HG02885 (cell line): ENCODE measurements around the gene VDAC2.
A peak's percentile ranks its signal among the peaks of the same experiment; 100 is the strongest.
"Not testable (repeated sequence)": the region's sequence is repeated elsewhere in the genome, so short reads cannot be mapped to it uniquely, and the experiment has no call there.

ENCODE experiments used
- ATAC-seq: cut with Tn5 transposase; IDR thresholded peaks from one replicate; pipeline ENCODE4 v1.9.1; 2021; ENCODE audit warnings: mild to moderate bottlenecking; ENCODE audit not compliant: unreplicated experiment, poor library complexity

VDAC2 gene, protein sequence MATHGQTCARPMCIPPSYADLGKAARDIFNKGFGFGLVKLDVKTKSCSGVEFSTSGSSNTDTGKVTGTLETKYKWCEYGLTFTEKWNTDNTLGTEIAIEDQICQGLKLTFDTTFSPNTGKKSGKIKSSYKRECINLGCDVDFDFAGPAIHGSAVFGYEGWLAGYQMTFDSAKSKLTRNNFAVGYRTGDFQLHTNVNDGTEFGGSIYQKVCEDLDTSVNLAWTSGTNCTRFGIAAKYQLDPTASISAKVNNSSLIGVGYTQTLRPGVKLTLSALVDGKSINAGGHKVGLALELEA

DNA sequence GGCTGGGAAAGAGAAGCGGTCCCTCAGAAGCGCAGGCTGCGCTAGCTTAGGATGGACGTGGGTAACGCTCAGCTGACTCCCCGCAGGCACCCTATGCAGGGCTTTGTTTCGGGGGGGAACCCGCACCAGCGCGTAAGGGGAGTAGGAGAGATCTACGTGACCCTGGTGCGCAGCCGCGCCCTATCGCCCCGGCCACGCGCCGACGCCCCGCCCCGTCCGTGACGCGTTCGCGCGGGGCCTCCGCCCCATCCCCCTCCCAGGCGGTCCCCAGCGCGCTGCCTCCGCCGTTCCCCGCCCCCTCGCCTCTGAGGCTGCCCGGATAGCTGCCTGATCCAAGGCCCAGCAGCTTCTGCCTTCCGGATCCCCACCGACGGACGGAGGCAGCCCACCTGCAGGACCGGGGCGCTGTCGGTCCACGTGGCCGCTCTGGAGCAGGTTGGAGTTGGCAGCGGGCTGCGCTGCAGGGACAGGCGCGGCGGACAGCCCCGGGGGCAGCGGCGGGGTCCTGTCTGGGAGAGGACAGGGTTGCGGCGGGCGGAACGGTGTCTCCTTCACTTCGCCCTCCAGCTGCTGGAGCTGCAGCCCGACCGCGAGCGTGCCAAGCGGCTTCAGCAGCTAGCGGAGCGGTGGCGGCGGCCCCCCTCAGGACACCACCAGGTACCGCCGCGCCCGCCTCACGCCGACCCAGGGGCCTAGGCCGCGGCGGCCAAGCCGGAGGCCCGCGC is at the start of gene VDAC2:
TSS of gene VDAC2 (plus strand) at position 515 of the 725 bp plus-strand sequence. CDS start 363 bp downstream, outside the sequence.
- peak; percentile 88 for ATAC-seq

DNA sequence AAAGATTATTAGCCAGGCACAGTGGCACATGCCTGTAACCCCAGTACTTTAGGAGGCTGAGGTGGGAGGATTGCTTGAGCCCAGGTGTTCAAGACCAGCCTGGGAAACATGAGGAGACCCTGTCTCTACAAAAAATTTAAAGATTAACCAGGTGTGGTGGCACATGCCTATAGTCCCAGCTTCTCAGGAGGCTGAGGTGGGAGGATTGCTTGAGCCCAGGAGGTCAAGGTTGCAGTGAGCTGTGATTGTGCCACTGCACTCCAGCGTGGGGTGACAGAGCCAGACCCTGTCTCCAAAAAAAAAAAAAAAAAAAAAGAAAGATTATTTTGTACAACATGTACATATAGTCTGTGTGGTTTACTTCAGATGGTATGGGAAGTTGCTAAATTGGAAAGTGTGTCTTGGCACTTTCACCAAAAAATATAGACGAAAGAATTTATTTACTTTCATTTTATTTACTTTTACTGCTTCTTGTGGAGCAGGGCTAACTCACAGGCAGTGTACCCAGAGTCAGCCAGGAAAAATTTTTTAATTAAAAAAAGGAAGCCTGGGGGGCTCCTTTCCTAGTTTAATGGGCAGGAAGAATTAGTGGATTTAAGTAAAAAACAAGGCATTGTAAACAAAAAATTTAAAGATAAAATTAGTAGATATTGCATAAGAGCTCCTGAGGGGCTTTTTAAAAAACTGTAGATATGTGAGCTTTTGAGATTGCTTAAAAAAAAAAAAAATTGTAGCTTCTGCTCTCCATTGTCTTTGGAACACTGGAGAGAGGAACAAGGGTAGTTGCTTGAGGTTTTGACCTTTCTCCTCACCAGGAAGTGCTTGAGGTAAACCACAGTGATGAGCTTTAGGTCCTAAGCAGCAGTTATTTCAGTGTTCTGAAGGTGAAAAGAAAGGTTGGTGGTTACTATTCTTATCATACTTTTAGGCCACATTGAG is 44.6 kb upstream of the VDAC2 start:
- peak; percentile 94 for ATAC-seq

DNA sequence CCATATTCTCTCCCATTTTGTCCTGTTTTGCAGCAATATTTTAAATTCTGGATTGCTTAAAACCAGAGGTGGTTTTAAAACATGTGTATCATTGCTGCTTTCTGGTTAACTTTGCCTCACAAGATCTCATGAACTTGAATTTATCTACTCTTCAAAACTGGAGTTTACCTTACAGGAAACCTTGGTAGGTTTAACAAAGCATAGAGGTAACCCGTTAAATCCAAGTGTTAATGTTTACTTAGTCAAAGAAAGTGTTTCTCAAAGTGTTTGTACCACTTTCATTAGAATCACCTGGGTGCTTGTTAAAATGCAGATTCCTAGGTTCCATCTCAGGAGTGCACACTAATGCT is 44.0 kb upstream of the VDAC2 start:
- peak; percentile 26 for ATAC-seq

DNA sequence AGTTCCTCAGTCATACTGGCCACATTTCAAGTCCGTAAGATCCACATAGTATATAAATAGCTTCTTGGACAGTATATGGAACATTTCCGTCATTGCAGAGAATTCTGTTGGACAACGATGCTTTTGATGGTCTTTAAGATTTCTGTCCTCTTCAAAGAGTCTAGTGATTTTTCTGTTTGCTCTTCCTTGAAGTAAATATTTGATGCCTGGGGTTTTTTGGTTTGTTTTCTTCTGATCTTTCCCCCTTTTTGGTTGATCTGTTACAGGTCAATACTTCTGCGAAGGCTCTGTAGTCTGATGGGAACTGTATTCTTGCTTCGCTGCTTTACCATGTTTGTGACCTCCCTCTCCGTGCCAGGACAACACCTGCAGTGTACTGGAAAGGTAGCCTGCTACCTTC is 42.3 kb upstream of the VDAC2 start:
- ATAC-seq, result no peak

DNA sequence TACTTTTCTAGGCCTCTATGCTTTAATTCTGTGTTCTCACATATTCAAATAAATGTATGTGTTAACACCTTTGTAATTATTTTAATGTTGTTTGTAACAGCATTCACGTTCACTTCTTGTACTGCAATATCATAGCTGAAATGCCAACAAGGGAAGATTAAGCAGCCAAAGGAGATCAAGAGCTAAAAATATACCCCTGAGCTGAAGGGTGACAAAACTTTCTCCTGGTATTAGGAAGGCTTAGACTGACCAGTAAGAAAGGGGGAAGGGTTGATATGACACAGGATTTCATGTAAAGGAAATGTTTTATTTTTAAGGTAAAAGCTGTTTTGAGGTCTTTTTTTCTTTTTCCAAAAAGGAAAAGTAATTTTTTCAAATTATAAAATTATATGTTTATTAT is 40.4 kb upstream of the VDAC2 start:
- ATAC-seq, result no peak

DNA sequence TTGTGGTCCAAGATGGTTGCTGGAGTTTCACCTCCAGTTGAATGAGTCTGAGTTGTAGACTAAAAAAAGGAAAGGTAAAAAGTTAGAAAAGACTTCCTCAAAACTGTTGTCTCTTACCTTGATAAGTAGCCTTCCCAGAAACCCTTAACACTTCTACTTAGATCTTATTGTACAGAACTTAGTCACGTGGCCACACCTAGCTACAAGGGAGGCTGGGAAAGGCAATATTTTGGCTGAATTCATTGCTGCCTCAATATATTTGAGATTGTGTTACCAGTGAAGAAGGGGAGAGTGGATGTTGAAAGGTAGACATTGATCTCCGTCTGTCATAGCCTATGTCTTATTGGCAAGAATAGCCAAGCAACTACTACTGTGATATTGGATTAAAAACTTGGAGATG is 35.5 kb upstream of the VDAC2 start:
- no peak for ATAC-seq

DNA sequence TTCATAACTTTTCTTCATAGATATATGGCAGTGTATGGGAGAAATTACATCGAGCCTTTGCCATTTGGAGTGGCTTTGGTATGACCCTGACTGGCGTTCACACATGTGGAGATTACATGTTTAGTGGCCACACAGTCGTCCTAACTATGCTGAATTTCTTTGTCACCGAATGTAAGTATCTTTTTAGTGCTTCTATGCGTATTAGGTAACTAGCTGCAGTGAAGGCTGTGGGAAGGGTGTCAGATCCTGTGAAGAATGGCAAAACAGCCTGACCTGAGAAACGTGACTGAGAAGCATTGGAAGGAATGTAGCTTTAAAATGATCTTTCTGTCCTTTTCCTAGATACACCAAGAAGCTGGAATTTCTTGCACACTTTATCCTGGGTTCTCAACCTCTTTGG is 34.5 kb upstream of the VDAC2 start:
- ATAC-seq, result no peak

DNA sequence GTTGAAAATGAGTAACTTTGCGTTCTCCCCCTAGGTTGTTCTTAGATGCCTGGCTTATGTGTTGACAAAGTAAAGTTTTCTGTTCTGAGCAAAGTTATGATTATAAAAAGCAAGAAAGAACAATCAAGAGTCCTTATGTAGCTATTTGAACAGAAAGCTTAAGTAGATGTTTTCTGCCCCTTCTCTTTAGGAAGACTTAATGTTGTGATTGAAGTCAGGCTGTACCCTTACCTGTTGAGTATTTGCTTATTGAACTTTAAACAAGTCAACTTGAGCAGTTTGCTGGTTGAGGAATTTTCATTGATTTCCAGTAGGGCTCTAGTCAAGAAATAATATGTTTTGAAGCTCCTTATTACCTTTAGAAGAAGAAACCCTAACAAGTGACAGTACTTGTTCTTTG is 33.9 kb upstream of the VDAC2 start:
- ATAC-seq, result no peak

DNA sequence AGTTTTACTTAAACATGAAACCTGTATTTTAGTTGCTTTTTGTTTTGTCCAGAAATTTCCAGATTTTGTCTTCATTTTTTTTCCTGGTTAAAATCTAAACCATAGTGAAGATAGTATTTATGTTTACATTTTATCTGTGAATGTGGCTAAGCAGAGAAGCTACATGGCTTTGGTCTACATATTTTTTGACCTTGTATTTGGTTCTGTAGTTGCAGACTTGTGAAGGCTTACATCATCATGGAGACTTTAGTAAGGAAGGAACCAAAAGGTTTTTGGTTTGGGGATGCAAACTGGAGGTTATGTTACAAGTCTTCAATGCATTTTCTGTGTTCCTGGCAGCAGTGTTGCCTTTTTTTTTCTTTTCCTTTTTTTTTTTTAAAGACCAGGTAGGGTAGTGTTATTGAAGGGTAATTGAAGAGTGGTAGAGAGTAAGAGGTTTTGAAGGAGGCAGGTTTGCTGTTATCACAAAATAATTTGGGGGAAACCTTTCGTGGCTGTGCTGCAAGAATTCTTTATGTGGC is 30.9 kb upstream of the VDAC2 start:
- ATAC-seq, result no peak

DNA sequence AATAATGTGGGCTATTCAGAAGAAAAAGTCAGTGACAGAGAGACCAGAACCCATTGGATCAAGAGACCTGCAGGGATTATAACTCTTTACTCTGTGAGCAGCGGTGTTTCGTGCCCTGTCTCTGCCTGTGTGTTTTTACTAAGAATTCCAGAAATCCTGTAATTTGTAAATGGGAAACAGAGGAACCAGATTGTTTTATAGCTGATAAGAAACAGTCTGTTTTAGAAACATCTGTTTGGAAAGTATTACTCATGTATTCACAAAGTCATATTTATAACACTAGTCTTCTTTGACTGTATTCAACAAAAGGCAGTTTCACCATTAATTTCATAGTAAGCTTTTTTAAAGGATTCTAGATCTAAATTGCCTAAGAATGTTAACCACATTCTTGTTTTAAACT is 30.0 kb upstream of the VDAC2 start:
- ATAC-seq, result no peak

DNA sequence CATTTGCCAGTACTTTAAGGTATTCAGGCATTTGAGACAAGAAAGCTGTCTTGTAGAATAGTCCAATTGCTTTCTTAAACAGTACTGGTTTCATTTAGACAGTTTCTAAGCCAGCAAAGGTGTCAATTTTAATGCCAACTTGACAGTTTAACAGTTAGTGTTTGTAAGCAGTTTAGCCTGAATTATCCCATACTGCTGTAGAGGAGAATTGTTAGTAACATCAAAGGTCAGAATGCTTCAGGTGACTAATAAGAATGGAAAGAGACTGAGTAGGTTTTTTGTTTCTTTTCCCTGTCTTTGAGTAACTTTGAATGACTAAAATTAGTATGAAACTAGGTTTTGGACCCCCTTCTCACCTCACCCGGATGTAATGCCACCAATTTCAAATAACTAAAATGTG is 29.5 kb upstream of the VDAC2 start:
- ATAC-seq, result no peak

DNA sequence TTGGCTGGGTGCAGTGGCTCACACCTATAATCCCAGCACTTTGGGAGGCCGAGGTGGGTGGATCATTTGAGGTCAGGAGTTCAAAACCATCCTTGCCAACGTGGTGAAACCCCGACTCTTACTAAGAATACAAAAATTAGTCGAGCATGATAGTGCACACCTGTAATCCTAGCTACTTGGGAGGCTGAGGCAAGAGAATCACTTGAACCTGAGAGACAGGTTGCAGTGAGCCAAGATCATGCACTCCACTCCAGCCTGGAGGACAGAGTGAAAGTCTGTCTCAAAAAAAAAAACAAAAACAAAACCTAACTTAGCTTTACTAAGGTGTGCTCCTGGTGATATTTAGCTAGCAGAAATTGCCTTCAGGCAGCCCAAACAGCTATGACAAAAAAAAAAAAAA is 24.3 kb upstream of the VDAC2 start:
- no peak for ATAC-seq

DNA sequence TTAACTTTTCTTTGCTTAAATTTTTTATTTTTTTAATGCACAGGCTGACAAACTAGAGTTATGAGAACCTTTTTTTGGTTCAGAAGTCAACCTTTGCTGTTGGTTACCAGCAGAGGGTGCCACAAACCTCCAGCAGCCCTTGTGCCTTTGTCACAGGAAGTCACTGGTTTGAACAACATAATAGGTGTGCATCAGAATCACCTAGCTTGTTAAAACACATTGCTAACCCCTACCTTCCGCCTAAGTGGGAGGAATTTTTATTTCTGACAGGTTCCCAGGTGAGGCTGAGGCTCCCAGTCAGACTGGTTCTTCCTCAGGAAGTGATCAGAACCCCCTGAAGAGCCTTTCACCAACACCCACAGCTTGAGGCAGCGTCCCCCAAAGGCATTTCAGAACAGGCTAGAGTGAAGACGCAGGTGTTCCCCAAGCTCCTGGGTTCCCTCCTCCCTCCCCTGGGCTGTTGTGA is 22.6 kb upstream of the VDAC2 start:
- peak; percentile 58 for ATAC-seq

DNA sequence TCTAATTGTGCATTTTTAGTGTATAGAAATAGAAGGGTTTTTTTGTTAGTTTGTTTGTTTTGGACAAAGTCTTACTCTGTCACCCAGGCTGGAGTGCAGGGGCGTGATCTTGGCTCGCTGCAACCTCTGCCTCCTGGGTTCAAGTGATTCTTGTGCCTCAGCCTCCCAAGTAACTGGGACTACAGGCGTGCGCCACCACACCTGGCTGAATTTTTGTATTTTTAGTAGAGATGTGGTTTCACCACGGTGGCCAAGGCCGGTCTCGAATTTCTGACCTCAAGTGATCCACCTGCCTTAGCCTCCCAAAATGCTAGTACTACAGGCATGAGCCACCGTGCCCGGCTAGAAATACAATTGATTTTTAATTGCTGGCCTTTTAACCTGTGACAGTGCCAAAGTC is 22.1 kb upstream of the VDAC2 start:
- not testable (repeated sequence) for ATAC-seq

DNA sequence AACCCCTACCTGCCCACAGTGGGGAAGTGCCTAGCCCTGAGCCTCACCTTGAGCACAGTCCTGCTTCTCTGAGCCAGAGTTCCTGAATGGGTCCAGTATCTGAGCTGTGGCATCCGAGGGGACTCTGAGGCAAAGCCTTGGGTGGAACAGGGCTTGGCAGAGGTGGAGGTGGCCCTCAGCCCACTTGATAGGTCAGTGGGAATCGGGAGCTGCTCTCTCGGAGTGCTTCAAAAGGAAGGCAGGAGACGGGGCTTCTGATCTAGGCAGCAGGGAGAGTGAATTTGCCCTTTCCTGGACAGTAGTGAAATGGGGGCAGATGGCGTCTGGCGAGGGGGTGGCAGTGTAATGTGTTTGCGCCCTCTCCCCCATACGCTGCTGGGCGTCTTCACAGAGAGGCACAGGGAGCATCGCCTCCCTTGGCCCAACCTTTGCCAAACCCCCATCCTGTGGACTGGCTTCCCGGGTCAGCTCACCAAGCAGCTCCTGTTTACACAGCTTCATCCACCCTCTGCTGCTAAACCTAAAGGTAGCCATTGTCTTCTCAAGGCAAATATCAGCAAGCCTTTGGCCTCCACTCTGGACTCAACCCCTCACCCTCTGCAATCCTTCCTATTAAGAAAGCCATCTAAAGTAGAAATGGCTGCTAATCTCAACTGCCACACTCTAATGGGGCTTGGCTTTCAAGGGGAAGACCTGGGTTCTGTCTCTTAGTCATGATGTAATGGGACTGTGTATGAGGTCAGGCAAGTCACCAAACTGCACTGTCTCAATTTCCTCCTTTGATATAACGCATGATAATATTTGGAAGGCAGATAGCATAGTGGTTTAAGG is 21.1 kb upstream of the VDAC2 start:
- no peak for ATAC-seq

DNA sequence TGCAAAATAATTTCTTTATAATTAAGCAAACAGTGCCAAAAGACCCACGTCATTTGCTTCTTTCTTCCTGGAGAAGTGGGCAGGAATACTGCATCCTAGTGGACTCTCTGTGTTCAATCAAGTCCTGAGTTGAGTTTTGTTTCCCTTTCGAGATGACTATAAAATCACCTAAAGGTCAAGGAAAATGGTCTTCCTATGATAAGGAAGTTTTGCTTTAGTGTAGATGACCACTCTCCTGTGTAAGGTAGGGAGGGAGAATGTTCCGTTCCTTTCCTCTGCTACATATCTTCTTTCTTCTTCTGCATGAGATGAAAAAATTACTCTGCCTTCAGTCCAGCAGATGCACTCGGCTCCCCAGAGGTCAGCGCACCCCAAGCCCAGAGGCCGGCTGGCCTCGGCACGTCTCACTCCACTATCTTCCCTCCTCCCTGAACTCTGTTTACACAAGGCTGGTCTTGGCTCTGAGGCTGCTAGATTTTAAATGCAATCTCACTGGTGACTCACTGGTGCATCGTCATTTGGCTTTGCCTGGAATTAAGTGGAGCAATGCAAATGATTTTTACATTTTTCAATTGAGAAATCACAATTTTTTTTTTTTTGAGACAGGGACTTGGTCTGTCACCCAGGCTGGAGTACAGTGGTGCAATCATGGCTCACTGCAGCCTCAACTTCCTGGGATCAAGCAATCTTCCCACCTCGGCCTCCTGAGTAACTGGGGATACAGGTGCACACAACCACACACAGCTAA is 18.6 kb upstream of the VDAC2 start:
- ATAC-seq, result no peak

DNA sequence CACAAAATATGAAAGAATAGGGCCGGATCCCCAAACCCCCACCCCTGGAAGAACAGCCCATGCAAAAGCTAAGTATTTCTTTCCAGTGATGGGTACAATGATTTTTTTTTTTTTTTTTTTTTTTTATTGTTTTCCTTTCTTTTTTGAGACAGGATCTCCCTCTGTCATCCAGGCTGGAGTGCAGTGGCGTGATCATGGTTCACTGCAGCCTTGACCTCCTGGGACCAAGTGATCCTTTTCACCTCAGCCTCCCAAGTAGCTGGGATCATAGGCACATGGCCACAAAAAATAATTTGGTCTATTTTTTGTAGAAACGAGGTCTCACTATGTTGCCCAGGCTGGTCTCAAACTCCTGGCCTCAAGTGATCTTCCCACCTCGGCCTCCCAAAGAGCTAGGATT is 16.0 kb upstream of the VDAC2 start:
- not testable (repeated sequence) for ATAC-seq

DNA sequence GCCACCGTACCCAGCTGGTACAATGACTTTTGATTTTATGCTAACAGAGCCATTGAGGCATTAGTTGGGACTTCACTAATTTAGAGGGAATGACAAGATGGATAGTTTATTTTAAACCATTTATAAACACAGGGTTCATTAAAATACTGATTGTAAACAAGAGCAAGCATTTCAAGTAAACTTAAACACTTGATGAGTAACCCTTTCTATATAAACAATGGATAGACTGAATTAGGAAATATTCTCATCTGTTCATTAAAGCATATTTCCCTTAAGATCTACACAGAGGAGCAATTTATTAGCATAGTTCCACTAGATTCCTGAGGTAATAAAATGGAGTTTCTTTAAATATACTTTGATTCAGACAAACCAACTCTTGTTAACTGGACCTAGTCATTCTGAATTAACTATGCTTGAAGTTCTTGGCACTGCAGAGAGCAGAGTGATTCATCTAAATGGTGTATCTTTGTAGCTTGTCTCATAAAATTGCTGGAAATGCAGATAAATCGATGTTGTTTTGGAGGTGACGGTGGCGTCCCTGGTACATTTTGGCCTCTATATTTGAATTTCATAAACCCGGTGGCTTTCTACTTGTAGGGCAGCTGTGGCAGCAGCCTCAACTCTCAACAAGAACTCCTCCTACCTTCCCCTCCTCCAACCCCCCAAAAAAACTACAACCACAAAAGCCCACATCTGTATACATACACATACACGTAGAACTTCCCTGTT is 15.4 kb upstream of the VDAC2 start:
- ATAC-seq, result no peak
